Omental fat pad (tissue), 4 donors: ENCODE data around the gene MRPL46. TPM values are rescaled to one million over a fixed set of nuclear protein-coding genes. Genes with fewer than 3 reads are reported as not detected.

Experiments used
- ATAC-seq: fragments of 150-250 bp; one replicate; pipeline ENCODE4 v1.9.1; 2016; ENCODE audit warnings: mild to moderate bottlenecking, moderate library complexity; ENCODE audit not compliant: low FRiP score
- DNase-seq: peaks from one replicate; pipeline ENCODE4 v3.0.0-alpha.2; 2019; ENCODE audit warnings: low spot score
- CTCF ChIP-seq, 3 donors: fragments of 450-650 bp; IDR thresholded peaks; one replicate each; pipeline ENCODE4 v1.5.1; 2016 to 2017; ENCODE audit warnings: antibody characterized with exemption in 3 of 3, mild to moderate bottlenecking in 3 of 3, moderate library complexity in 2 of 3
- total RNA-seq, 4 donors: library from RNA; depleted of rRNA; stranded (reverse); fragments of >200 nt; gene quantifications; one replicate each; pipeline ENCODE4 v1.1.0, GENCODE V29; 2016

The MRPL46 gene
- total RNA-seq = 10 to 100 TPM; 26.5 to 45.9 (median 36.5) TPM

GRCh38 chr15:88467073-88467934 lies at the start of gene MRPL46, which contains the start of gene MRPS11:
TSS of gene MRPL46 (minus strand) at chr15:88467388. CDS start at chr15:88467377, 11 bp downstream.
TSS of gene MRPS11 (plus strand) at chr15:88467708. CDS start at chr15:88467718, 10 bp downstream.
- ATAC-seq = peak; percentile 90
- DNase-seq = peak; percentile 78
- TF ChIP-seq CTCF (IDR thresholded peaks at IDR 0.05) = no peak

DNA sequence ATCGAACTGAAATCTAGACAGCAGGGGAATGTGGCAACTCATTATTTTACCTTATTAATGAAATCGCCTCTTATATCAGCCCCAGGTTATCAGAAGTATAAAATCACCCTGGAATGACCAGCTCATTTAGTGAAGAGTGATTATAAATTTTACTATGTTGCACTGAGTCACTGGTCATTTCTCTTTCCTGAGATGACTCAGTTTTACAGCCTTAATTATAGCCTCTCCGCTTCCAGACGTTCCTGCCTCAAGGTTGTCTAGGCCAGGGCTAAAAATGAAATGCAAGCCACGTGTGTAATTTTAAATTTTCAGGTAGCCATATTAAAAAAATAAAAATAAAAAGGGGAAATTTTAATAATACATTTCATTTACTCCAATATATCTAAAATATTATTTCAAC lies 46.0 kb upstream of the MRPL46 start:
- ATAC-seq (no peak), DNase-seq (no peak)

DNA sequence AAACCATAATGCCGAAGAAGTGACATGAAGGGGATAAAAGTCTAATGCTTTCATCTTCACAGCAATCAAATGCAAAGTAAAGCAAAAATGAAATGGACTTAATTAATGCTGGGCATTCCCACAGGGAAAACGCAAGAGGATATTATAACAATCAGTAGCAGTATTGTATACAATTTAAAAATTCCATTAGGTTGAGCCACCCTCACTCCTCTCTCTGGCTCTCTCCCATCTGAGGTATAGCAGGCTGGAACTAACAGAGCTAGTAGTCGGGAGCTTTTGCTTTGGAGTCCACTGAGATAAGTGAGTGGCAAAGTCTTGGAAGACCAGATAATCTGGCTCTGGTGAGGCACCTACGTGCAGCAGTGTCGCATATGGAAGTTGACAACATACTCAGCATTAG lies 45.4 kb upstream of the MRPL46 start:
- DNase-seq = no peak
- no peak for TF ChIP-seq CTCF (IDR thresholded peaks at IDR 0.05)
- ATAC-seq = no peak

More for the DNA sequence above, 46.0 kb upstream of the MRPL46 start:
- no peak for TF ChIP-seq CTCF (IDR thresholded peaks at IDR 0.05)

DNA sequence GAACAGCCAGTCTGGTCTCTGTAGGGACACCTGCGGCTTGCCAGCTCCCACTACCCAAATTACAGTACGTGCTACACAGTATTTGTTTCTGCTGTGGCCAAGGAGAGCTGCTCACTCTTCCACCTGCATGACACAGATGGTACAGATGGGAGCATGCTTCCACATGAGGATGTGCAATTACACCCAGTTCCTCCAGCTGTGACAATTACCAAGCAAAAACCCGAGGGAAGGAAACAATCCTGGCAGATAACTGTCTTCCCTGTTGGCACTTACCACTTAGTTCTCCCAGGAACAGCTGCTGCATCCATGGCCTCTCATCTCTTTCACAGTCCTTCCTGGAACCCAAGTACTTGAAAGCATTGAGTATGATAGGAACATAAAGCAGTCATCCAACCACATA lies 44.9 kb upstream of the MRPL46 start:
- ATAC-seq = no peak
- DNase-seq = no peak

GRCh38 chr15:88511161-88511560 lies 44.0 kb upstream of the MRPL46 start:
- no peak for ATAC-seq

More for the DNA sequence above, 44.9 kb upstream of the MRPL46 start:
- TF ChIP-seq CTCF (IDR thresholded peaks at IDR 0.05) = no peak

DNA sequence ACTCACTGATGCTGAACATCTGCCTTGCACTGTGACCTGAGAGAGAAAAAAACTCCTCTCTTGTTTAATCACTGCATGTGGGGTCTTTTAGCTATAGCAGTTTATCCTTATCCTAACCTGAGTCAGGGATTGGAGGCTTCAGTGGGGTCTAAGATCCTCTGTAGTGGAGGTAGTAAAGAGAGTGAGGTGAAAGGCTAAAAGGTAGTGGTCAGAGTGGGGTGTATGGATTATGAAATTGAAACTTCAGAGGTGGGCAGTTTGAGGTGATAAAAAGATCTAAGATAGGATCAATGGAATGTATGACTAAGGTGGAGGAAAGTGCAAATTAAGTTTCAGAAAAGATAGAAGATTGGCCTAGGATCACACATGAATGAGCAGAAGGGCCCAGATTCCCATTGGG lies 42.8 kb upstream of the MRPL46 start:
- DNase-seq = no peak
- ATAC-seq = no peak
- no peak for TF ChIP-seq CTCF (IDR thresholded peaks at IDR 0.05)

More at GRCh38 chr15:88511161-88511560, 44.0 kb upstream of the MRPL46 start:
- no peak for TF ChIP-seq CTCF (IDR thresholded peaks at IDR 0.05)
- DNase-seq = no peak

DNA sequence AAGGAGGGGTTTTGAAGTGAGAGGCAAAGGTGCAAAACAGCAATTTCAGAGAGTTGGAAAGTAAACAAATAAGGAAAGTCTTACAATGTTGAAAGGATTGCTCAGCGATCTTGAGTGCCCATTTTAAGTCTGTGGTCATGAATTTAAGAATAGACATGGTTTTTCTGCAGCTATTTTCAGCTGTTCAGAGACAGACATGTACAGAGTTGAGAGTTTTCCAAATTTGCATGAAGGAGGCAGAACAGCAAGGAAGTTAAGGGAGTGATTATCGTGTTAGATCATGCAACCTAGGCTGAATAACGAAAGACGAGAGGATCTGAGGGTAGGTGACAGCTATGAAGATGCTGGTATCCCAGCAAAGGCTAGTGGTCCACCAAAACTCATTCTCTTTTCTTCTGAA lies 42.1 kb upstream of the MRPL46 start:
- no peak for ATAC-seq
- TF ChIP-seq CTCF (IDR thresholded peaks at IDR 0.05) = no peak
- no peak for DNase-seq
